Medulla oblongata (tissue), 1 donor: Measurements from ENCODE around the gene FAM72B.
A peak's percentile ranks its signal among the peaks of the same experiment; 100 is the strongest.
"Not testable (repeated sequence)": the region's sequence is repeated elsewhere in the genome, so short reads cannot be mapped to it uniquely, and the experiment has no call there.

Experiments used
- DNase-seq: peaks from one replicate; pipeline ENCODE4 v3.0.0-alpha.2; 2015; ENCODE audit errors: extremely low spot score

The FAM72B gene

DNA sequence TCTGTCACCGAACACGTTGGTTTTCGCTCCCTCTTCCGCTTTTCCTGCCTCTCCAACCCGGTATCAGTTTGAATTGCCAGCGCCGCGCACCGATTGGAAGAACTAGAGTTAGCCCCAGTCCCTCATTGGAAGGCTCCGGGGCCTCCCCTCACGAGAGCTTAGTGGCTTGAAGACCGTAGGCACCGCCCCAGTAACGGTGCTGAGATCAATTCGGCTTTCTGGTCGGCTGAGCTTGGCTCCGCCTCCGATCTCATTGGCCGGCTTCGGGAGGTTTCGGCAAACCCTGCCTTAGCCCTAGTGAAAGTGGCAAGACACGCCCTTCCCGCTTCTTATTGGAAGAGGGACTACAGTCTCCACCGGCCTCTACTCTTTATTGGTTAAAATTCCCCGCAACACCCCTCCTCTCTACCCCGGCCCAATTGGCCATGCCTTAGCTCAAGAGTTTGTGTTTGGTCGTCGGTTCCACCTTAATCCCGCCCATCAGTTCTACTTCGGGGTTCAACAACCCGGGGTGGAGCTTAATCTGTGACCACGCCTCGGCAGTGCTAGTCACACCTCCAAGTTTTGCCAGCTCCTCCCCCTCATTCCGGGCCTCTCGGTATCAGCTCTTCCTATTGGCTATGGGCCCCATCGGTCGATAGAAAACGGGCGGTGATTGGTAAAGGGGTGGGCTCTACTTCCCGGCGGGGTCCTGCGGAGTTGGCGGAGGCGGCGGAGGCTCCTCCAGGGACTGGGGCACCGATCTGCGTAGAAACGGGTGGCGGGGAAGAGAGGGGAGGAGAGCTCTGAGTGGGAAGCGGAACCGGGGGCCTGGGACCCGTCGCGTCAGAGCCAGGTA is at the start of gene FAM72B, which contains the start of gene SRGAP2C:
TSS of gene FAM72B (minus strand) at position 51 of the 838 bp plus-strand sequence. CDS start 851 bp downstream, outside the sequence.
TSS of gene SRGAP2C (plus strand) at position 686 of the 838 bp plus-strand sequence. CDS start 2,472 bp downstream, outside the sequence.
- DNase-seq, result peak; percentile 99

DNA sequence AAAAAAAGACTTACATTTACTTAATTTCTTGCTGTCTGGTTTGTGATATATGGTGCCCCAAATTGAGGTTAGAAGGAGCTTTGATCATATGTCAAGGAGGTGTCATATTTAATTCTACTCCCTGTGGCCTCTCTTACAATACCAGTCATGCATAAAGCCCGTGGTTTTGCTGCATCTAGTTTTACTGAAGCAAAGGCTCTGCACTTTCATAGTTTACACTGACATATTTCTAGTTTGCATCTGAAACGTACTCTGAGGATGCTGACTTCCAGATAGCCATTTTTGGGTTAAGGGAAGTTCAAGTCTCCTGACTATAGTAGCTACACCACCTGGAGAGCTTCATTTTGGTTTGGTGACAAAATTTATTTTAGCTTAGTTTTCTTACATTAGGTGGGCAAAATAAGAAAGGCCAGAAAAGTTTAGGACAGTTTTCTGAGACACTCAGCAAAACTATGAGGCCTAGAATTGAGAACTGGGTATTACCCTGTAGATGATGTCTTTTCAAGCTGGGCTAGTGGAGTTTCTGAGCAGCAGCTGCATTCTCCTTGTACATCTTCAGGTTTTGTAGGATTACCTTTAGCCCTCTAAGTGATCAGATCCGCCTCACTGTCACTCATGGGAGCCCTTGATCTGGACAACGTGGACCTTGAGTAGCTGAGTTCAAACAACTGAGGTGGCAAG is 48.4 kb upstream of the FAM72B start:
- not testable (repeated sequence) for DNase-seq

DNA sequence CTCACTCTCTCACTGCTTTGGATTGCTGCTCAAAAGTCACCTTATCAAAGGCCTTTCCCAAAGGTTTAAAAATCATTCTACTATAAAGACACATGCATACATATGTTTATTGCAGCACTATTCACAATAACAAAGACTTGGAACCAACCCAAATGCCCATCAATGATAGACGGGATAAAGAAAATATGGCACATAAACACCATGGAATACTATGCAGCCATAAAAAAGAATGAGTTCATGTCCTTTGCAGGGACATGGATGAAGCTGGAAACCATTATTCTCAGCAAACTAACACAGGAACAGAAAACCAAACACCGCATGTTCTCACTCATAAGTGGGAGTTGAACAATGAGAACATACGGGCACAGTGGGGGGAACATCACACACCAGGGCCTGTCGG is 46.5 kb upstream of the FAM72B start:
- DNase-seq, result not testable (repeated sequence)

DNA sequence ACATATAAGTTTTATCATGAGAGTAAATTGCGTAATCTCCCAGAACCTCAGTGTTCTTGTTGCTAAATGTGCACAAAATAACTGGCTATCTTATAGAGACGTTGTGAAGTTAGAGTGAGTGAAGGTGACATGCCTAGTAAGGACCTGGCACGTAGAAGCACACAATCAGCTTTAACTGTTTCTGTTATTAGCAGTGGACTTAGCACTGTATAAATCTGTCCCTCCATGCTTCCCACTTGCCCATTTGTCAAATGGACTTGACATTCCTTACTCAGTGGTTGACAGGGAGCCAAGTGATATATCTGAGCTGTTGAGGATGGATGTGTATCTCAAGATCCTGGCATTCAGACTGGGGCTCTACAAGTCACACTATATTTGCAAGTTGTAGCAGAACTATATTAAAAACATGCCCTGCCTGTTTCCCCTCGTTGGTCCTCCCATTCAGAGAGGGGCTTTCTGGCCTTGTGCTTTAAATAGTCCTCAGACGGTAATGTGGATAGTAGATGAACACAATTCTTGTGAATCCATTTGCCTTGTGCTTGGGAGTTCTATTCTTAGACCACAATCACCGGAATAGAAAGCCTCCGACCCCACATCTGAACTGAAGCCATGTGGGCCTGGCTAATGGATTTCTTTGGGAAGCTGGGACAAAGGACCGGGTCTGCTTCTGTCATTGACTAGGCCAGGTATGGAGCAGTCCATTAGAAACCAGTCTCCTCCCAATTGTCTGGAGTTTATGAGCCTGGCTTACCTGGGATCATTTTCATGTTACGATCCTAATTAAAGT is 43.6 kb upstream of the FAM72B start:
- not testable (repeated sequence) for DNase-seq

DNA sequence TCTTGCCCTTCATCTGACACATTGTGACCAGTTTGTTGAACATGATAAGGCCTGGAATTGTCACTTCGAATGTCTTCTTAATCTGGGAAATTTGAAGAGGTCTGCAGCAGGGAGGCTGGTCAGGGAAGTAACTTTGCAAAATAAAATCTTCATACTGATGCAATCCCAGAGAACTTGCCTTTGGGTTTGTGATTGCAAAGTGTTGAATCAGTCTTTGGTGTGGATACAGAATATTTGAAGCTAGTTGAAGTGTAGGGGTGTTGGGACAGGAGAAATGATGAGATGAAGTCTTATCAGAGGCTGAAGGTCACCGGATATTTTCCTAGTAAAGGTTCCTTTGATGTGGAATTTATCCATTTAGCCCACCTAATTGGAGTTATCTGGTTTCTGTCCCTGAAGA is 42.8 kb upstream of the FAM72B start:
- not testable (repeated sequence) for DNase-seq

DNA sequence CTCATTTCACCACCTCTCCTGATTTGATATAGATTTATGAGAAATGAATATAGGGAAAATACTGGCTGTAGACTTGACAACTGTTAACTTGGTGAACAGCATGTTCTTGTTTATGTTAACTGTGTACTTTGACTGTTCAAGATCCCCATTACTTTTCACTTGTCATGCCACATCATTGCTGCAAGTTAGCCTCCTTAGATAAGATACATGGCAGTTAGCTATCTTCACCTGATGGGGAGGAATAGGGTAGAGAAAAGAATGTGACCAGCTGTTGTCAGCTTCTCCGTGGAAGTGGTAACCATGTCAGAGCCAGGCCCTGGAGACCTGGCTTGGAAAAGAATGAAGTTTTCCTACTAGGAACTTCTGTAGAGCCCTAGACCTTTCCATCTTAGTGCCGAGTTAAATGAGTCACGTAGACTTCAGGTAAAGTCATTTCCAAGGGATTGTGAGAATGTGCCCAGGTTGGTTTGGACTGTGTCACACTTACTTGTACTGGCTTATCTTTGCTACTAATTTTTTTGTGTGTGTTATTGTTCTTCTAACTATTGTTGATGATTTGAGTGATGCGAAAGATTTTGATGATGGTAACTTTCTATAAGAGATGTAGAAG is 42.3 kb upstream of the FAM72B start:
- not testable (repeated sequence) for DNase-seq

DNA sequence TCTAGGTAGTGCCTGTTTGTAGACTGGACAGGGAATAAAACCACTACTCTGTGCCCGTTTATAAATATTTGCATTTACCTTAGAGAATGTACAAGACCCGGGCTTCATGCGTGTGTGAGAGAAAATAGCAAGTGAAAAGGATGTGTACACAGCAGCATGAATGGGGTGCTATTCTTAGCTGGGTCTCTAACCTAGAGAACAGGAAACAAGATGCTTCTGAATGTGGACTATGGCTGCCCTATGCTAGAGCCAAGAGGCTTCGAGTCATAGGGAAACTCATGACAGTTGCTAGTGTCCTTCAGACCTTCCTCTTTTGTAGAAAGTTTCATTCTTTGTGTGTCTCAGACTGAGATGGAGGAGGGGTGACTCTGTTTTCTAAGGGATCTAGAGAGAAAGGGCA is 40.6 kb upstream of the FAM72B start:
- DNase-seq, result not testable (repeated sequence)

DNA sequence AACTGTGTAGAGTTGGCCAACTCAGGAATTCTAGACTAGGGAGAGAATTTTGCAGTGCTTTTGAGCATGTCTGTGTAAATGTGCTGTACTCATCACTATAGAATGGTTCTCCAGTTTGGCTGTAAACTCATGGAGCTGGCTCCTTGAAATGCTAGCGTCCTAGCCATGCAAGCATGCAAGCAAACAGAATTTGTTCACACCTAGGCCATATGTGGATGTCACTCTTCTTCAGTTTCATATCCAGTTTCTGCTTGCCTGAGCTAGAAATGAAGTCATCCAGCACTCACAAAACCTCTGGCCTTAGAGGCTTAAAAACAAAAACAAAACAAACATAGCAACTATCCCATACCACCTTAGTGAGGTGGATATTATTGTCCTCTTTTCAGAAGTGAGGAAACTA is 37.6 kb upstream of the FAM72B start:
- DNase-seq, result peak; percentile 1

DNA sequence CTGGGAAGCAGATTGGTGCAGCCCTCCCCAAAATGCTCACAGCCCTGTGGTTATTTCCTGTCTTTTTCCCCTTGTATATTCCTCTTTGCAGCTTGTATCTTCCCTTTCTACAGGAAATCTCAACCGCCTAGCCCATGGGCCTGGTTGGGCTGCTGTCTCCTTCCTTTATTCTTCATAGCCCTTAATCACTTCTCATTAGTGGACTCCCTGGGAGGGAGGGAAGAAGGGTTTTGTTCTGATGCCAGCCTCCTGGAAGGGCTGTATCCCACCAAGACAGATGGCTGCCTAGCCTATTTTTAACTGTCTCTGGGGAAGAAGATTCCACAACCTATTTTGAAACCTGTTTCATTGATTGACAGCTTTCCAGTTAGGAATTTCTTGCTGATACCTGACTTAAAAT is 32.5 kb upstream of the FAM72B start:
- not testable (repeated sequence) for DNase-seq

DNA sequence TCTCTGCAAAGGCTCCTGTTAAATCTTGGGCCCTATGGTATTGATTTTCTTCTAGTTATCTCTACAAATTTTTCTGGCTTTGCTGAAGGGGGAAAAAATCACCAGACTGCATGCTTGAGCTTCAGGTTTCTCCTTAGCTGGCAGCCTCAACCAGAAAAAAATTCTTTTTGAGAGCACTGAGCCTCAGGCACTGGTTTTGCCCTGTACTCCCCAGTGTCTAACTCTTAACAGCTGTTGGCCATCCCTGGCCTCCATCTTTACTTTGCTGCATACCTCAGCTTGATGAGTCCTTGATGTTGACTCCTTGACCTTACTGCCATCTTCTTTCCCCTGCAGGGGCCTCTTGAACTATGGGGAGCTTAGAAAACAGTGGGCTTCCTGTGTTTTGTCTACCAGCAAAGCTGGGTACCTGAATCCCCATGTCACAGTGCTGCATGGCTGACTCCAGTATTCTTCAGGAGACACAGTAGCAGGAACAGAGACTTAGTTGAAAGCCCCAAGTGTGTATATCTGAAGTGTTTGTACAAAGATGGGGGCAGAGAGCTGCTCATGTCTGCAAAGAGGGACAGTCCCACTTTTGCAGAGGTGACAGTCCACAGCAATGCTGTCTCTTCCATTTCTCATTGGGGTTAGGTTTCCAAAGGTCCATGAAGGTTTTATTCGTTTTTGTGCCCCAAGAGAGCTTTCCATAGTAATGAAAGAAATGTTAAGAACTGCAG is 31.7 kb upstream of the FAM72B start:
- DNase-seq, result not testable (repeated sequence)

DNA sequence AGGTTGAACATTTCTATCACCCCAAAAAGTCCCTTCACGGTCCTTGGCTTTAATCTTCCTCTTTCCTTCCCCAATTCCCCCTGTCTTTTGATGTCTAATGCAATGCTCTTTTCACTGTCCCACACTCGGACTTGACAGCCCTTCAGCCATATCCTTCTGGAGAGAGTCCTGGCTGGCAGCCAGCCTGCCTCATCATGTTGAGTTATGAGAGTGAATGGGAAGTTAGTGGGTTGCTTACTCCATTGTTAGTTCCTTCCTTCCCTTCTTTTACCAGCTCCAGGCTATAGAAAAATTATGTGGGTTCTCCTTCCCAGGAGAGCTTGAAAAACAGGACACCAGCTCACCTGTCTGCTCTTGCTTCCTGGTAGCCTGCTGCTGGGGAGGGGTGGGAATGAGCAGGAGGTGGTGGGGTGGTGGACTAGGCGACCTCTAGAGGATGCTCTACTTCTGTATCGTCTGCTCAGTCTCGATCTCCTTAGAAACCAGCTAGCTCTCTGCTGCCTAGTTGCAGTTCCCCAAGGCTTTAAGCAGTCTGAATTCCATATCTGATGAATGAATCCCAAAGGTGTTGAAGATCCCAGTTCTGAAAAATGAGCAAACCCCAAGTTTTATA is 30.5 kb upstream of the FAM72B start:
- DNase-seq, result not testable (repeated sequence)

DNA sequence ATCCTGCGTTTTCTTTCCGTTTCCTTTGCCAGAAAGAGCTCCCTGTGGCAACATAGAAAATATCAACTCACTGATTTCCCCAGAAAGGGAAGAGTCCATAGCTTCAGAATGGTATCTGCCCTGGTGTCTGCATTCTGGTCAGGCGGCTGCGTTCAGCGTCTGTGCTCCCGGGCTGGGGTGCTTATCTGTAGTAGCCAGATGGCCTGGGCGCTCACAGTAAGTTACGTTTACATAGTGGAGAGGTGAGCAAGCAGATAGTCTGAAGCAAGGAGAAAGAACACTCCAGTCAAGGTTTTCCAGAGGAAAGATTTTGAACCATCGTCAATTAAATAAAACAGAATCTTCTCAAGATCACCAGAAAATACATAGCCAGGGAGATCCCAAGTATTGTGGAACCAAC is 29.4 kb upstream of the FAM72B start:
- DNase-seq, result not testable (repeated sequence)

DNA sequence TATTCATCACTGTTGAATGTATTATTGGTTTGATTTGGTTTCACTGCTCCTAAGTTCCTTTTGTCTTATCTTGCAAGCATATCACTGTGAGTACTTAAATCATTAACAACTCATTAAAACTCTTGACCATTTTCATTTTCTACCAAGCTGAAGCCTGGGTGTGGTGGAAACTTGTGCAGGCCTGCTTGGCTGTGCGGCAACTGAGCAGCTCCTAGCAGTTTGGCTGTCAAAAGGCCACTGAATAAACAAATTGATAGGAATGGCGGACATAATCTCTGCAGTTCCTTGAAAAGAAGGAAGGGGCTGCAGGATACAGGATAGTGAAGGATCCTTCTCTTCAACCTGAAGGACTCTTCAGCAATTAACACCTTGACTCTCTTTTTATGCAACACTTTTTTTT is 26.6 kb upstream of the FAM72B start:
- DNase-seq, result not testable (repeated sequence)

DNA sequence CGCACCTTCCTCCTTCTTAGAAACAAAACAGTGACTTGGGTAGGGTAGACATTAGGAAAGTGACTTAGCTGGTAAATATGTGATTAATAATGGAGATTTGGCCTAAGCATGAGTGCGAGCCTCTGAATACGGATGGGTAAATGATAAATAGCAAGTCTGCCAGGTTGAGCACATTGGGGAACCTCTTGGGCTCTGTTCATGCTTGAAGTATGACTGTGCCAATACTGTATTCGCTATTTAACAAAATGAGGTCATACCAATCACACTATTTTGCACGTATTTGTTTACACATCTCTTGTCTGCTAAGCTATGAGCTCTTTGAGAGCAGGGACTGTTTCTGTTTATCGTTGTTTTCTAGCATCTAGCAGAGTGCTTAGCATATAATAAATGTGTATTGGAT is 24.2 kb upstream of the FAM72B start:
- not testable (repeated sequence) for DNase-seq

DNA sequence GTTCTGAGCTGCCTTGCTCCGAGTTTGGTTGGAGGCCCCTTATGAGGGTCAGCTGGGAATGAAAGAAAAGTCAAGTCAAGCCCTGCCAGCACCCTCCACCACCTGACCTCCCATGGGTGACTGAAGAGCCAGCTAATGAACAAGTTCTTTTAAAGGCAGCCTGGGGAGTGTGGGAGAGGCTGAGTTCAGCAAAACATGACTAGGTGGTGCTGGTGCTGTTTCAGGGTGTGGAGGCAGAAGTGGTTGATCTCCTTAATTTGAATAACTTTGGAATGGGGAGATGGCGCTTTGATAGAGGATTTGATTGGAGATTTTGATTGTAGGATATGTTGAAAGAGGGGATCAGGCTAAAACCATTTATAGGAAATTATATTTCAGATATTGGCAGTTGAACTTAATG is 23.2 kb upstream of the FAM72B start:
- DNase-seq, result not testable (repeated sequence)

DNA sequence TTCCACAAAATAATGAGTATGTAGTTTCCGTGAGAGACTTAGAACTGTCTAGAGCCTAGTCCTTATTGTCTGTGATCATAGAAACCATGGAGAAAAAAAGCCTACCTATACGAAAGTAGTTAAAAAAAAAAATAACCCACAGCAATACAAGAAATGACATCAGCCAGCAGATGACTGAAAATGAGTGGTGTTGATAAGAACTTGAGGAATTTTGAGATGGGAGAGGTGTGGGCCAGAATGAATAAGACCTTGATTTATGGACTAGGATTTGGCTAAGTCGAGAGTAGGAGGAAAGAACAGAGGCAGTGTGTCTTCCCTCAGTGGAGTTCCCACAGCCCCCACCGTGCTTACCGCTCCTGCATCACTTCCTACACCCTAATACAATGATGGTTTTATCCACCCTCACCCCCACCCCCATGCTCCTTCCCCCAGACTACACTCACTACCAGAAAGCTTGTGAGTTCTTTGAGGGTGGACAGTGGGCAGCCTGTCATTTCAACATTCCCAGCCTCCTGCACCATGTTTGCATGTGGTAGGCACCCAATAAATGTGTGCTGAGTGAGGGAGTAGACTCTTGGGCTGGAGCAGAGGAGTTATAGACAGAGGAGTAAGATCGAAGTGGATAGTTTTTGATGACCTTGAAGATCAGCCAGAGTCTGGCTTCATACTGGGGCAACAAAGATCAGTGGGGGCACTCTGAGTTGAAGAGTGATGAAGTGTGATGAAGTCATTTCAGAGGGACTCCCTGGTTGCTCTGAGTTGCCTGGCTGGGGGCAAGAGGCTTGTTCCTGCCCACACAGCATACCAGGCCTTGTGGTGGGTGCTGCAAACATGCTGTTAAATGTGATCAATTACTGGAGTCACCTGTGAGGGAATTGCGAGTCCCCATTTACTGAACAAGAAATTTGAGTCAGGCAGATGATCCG is 21.9 kb upstream of the FAM72B start:
- peak; percentile 3 for DNase-seq

DNA sequence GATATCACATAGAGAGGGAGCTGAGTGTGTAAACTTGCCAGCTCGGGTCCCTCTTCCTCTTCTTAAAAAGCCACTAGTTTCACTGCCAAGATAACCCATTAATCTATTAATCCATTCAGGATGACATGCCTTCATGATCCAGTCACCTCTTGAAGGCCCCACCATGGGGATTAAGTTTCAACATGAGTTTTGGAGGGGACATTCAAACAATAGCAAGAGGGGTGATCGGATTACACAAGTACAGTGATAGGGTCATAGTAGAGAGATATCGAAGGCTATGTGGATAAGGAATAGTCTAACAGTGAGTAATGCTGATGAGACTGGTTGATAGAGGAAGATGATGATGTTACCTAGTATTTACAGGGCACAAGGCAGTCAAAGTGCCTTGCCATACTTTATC is 18.8 kb upstream of the FAM72B start:
- not testable (repeated sequence) for DNase-seq

DNA sequence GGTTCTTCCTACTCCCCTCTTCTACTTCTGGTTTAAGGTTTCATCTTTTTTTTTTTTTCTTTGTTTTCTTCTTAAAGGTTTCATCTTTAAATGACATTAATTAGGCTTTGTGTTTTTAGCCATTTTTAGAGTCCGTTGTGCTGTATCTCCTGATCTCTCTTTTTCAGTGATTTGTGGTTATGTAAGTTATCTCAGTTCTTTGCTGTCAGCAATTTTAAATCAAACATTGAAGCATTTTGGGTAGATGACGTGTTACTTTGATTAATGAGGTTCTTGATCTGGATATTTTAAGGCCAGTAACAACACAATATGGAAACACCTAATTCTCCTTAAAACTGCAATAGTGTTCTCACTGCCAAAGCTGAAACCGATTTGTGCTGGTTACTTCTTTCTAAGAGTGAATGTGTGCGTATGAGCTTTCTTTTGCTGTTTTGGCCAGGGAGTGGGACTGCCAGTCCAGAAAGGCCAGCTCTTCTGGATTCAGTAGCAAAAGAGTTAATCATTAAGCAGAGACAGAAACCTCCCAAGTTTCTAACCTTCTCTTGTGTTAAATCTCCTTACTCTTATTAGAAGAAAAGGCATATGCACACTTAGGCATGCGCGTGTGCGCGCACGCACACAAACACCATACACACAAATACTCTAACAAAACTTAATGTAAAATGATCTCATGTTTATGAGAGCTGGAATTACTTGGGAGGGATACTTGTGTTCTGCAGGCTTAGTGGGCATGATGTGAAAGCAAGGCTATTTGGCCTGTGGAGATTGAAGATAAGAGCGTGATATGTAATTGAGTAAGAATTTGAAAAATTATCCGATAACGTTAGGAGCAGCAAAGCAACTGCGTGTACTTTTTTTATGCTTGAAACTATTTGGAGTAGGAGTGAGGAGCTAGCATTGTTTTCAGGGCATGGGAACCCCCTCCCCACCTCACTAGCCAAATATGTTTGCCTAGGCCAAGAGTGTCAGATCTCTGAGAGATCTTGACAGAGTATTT is 17.1 kb upstream of the FAM72B start:
- not testable (repeated sequence) for DNase-seq
